GM21619 (cell line): ENCODE measurements around the gene SHISA6.
"Not testable (repeated sequence)": the region's sequence is repeated elsewhere in the genome, so short reads cannot be mapped to it uniquely, and the experiment has no call there.

Experiments used
- ATAC-seq: cut with Tn5 transposase; IDR thresholded peaks from one replicate; pipeline ENCODE4 v1.9.1; 2021; ENCODE audit not compliant: unreplicated experiment

SHISA6 gene

GRCh38 chr17:11301874-11302273 lies 60.9 kb downstream of the SHISA6 start:
- not testable (repeated sequence) for ATAC-seq

DNA sequence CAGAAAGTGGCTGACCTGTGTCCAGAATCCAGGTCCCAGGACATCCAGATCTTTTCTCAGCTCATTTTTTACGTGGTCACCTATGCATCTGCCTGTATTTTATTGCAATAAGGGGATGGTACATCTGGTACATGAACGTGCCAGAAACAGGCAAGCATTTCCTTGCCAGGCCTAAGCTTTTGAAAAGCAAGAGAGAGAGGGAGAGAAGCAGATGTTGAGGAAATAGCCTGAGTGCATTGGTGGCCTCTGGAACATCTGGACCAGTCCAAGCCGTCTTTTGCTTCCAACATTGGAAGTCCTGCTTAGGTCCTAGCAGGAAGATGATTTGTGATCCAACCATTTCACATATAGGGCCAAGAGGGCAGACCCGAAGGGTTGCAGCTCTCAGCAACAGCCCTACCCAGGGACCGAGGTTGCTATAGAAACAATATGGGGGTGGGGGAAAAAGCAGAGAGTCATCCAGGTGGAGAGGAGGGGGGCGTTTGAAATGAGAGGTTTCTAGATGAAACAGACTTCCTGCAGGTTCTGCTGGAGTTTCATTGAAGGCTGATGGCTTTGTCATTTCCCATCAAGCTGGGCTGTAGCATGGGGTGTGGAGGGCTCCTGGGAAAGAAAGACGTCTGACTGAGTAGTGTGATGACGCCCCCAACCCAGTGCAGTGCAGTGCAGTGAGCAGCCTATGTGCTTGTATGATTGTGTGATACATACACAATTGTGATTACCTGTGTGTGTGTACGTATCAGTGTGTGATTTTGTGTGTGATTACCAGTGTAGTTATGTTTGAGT lies 61.6 kb downstream of the SHISA6 start:
- no peak for ATAC-seq

GRCh38 chr17:11303773-11304394 lies 62.9 kb downstream of the SHISA6 start:
- ATAC-seq: no peak

DNA sequence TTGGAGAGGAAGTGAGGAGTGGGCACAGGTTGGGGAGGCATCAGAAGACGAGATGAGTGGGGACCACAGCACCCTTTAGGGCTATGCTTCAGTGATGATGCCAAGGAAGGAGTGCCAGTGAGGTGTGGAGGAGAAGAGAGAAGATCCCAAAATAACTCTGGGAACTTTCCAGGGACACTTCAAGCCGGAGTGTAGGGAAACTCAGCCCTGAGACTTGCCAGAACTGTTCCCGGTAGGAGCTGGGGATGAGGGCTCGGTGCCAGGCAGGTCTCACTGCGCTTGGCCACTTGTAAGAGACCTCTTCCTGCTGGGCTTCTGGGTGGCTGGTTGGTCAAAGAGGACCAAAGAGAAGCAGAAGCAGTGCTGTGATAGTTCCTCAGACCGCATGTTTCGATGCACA lies 63.6 kb downstream of the SHISA6 start:
- no peak for ATAC-seq

GRCh38 chr17:11305524-11305923 lies 64.5 kb downstream of the SHISA6 start:
- ATAC-seq: no peak

DNA sequence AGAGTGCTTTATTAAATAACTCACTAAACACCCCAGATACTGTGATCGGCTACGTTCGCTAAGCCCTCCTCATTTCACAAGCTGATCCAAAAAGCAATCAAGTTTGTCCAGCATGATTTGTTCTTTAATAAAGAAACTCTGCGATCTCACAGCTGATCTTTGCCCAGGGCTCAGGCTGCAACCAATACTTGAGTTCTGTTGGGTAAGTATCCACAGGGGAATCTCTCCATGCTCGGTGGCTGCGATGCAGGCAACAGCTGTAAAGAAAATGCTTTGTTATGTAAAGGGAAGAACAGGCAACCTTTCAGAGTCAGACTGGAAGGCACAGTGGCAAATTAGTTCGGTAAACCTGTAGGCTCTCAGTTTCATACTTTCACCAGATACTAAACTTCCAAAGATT lies 67.5 kb downstream of the SHISA6 start:
- ATAC-seq: no peak

DNA sequence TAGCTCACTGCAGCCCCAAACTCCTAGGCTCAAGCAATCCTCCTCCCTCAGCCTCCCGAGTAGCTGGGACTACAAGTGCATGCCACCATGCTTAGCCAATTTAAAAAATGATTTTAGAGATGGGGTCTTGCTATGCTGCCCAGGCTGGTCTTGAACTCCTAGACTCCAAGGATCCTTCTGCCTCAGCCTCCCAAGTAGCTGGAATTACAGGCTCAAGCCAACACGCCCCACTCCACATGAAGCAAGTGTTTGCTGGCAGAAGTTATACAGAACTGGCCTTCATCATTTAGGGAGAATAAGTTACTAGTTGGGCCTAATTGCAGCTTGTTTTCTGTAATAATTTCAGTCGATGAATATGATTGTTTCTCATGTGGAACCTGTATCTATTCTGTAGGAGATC lies 68.0 kb downstream of the SHISA6 start:
- ATAC-seq: no peak

DNA sequence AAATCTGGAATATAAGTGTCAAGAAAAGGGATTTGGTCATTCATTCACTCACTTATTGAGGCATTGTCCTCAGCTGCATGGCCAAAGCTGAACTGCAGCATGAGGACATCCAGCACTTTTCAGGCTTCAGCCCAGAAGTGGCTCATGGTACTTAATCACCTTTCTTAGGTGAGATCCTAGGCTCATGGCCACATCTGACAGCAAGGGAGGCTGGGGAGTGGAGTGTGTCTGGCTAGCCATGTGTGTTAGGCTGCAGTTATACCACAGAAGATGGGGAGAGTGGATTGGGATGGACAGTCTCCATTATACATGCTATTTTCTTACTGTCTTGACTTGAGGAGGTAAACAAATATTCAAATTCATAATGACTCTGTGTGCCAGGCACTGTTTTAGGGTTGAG lies 68.8 kb downstream of the SHISA6 start:
- no peak for ATAC-seq

DNA sequence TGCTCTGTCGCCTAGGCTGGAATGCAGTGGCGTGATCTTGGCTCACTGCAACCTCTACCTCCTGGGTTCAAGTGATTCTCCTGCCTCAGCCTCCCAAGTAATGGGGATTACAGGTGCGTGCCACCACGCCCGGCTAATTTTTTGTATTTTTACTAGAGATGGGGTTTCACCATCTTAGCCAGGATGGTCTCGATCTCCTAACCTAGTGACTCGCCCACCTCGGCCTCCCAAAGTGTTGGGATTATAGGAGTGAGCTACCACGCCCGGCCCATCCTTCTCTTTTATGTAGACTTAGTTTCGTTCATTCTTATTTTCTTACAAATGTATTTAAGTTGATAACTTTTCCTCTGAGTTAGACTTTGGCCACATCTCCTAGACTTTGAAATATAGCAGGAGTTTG lies 75.4 kb downstream of the SHISA6 start:
- ATAC-seq: not testable (repeated sequence)

DNA sequence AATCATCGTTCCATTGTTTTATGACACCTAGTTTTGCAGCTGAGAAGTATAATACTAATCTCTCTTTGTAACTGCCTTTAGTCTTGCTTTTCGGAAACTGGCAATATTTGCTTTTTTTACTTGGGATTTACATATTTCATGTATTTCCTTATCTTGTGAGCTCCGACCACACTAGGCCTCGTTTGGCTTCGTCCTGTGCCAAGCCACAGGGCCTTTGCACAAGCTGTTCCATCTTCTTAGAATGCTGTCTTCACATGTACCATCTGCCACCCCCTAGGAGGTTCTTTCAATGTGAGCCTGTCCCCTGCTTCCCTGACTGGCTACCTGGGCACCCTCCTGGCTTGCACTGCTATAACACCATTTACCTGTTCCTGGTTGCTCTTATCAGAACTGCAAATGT lies 77.2 kb downstream of the SHISA6 start:
- ATAC-seq: no peak

- ATAC-seq: no peak
Observed at GRCh38 chr17:11319894-11320293, 78.9 kb downstream of the SHISA6 start.

DNA sequence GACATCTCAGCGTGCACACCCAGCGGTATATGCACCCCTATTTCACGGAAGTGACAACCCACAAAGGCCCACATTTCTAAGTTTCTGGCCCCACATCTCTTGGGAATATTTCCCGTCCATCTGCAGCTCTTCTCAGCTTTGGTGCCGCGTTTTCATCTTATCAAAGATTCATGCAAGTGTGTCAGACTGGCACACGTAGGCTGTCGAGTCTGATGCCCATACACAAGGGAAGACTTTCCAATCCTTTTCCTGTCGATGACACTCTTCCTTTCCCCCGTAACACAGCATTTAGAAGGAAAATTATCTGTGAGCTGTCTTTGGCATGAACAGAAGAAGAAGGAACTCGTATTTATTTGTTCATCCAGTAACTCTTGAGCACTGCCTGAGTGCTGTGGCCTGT lies 83.0 kb downstream of the SHISA6 start:
- no peak for ATAC-seq

- ATAC-seq: no peak
Observed at GRCh38 chr17:11324846-11325420, 83.9 kb downstream of the SHISA6 start.

- ATAC-seq: no peak
Observed at GRCh38 chr17:11326492-11326891, 85.5 kb downstream of the SHISA6 start.

DNA sequence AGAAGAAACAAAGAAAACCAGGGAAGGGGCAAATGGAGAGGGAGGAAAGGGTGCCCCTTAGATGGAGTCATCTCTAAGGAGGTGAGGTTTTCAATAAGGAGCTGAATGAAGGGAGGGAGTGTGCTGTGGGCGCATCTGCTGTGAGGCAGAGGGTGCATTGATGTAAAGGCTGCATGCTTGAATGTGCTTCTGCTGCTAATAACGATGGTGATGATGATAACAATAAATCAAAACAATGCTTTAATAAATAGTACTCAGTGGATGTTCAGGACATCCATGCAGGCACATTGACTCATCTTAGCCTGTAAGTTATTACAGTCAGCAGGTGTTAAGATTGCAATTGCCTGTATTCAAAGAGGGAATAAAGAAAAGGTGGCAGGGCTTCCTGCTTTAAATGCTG lies 87.8 kb downstream of the SHISA6 start:
- no peak for ATAC-seq

GRCh38 chr17:11330006-11330405 lies 89.0 kb downstream of the SHISA6 start:
- no peak for ATAC-seq

- no peak for ATAC-seq
Observed at GRCh38 chr17:11330826-11331225, 89.8 kb downstream of the SHISA6 start.

GRCh38 chr17:11331547-11332513 lies 90.8 kb downstream of the SHISA6 start:
- ATAC-seq: no peak

GRCh38 chr17:11332706-11333105 lies 91.7 kb downstream of the SHISA6 start:
- no peak for ATAC-seq

DNA sequence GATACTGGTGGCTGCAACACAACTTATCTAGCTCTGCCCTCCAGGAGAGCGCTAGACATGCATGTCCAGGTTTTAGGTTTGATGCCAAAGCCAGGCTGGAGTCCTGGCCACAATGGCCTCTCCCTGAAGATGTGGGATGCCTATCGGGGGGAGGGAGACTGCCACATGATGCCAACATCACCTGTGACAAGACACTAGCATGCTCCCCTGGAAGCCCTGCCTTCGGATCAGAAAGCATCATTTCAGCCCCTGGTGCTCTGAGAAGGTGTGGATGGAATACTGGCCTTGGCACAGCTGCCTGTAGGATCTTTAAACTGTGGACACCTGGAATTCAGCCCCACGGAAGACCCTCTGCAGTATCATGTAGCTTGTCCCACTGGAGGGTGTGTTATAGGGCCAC lies 93.5 kb downstream of the SHISA6 start:
- ATAC-seq: no peak

DNA sequence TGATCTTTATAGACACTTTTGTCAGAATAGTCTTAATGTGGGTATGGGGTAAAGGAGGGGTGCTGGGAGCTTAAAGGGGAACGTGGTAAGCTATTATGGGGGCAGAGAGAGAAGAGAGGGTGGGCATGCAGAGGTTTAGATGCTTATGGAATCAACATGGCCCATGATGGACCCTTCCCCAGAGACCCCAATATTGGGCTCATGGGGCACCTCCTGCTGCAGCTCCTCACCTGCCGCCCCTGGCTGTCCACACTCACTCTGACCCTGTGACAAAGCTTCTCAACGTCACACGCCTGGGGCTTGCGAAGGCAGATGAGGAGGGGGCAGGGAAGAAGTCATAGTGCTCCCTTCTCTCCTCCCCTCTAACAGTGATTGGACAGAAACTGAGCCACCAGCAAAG lies 95.3 kb downstream of the SHISA6 start:
- no peak for ATAC-seq
